HG03060 (cell line): Measurements from ENCODE around the gene ARHGEF10L.

Source experiments
- ATAC-seq: cut with Tn5 transposase; IDR thresholded peaks from one replicate; pipeline ENCODE4 v1.9.1; 2021; ENCODE audit warnings: low read depth, moderate number of reproducible peaks; ENCODE audit not compliant: unreplicated experiment

Gene ARHGEF10L

DNA sequence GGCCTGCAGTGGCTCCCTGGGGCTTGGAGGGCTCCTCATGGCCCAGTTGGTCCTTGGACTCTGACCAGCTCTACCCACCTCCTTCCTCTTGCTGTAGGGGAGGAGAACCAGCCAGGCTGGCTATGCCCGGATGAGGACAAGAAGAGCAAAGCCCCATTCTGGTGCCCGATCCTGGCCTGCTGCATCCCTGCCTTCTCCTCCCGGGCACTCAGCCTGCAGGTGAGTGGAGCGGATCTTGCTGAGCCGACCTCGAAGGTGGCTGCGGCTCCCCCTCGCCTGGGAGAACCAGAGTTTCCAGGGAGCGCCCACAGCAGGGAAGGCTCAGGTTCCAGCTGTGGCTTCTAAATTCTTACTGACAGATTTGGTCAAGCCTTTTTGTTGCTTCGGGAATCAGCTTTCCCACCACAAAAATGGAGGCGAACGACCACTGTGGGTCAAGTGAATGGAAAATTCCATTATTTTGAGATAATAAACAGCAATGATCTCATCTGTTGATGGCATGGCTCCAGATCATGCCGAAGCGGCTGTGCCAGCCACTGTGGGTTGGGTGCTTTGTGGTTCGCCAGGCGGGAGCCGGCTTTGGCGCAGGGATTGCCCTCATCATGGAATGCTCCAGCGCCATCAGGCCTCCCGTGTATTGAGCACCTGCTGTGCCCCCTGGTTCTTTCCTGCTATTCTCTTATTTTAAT lies 109.1 kb downstream of the ARHGEF10L start:
- no peak for ATAC-seq

DNA sequence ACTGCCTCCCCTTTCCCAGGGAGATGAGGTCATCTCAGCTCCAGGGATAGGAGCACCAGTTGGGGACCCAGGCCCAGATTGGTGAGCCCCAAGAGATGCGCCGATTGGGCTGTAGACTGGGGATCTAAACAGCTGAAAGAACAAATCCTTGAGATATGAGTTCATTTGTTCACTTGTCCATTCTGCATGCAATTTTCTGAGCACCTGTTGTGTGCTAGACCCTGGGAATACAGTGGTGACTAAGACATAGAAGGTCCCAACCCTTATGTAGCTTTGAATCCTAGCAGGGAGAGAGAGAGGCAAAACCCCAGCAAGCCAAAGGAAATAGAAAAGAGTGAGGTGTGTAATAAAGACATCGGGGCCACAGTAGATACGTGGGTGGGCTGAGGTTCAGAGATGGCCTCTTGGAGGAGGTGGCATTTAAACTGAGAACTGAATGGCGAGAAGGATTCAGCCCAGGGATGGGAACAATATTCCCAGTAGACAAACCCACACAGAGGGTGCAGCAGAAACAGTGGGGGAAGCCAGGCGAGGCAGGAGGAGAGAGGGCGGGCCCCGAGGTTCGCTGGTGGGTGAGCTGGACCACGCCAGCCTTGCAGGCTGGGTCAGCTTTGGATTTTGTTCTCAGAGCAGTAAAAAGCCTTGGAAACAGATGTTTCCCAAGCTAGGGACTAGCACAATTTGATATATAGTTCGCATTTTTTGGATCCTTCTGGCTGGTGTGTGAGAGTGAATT lies 110.0 kb downstream of the ARHGEF10L start:
- no peak for ATAC-seq

DNA sequence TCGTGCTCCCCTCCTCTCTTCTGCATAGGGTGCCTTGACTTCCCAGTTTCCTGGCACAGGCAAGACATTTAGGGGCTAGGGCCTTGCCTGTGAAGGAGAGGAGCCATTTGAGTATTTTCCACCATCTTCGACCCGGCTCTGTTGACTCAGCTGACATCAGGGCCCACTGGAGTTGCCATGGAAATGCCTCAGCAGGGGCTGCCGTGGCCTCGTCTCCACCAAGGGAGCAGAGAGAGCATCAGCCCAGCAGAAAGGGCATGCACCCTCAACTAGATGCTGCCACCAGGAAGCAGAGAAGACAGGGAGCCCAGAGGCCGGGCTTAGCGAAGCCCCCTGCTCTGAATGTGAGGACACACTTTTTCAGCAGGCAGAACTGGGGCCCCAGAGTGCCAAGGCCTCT lies 113.8 kb downstream of the ARHGEF10L start:
- ATAC-seq, result no peak

DNA sequence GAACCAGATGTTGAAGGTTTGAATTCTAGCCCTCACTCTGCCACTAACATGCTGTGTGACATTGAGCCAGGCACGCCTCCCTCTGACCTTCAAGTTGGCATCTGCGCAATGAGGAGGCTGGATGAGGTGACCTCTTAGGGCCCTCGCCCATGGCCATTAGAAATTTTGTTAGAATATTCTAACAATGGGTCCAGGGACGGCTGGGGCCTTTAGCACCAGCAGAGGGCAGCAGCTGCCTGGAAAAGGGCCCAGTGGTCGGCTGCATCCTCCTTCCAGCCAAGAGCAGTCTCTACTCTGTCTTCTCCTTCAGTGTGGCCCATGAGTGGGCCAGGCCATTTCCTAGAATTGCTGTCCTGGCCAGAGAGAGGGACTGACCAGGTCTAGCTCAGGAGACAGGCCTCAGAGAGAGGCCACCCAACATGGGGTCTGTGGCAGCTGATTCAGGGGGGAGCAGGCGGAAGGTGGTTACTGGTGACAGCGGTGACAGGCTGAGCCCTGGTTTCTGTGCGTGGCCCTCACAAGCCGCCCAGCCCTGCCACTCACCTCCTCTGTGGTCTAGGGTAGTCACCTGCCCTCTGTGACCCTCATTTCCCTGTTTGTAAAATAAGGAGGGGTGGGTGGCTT lies 114.3 kb downstream of the ARHGEF10L start:
- ATAC-seq, result no peak

DNA sequence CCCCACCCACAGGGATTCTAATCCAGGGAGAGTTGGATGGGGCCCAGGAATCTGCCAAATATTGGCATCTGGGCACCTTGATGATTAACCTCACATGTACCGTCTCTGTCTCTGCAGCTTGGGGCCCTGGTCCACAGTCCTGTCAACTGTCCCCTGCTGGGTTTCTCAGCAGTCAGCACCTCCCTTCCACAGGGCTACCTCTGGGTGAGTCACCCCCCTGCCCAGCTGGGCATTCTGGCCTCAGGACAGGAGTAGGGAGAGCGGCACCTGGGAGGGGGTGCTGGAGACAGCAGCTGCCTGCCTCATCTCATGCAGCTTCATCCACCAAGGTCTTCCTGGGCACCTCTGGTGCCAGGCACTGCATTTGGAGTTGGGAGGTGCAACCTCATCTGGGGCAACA lies 115.0 kb downstream of the ARHGEF10L start:
- ATAC-seq, result no peak

DNA sequence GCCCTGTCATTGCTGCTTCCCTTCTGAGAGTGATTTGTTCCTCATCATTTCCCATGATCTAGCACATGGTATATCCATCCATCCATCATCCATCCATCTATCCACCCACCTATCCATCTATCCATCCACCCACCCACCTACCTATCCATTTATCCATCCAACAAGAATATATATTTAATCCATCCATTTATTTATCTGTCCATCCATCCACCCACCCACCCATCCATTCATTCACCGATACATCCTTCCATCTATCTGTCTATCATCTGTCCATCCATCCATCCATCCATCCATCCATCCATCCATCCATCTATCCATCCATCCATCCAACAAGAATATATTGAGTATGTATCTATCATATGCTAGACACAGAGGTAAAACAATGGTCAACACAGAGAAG lies 115.7 kb downstream of the ARHGEF10L start:
- no peak for ATAC-seq

DNA sequence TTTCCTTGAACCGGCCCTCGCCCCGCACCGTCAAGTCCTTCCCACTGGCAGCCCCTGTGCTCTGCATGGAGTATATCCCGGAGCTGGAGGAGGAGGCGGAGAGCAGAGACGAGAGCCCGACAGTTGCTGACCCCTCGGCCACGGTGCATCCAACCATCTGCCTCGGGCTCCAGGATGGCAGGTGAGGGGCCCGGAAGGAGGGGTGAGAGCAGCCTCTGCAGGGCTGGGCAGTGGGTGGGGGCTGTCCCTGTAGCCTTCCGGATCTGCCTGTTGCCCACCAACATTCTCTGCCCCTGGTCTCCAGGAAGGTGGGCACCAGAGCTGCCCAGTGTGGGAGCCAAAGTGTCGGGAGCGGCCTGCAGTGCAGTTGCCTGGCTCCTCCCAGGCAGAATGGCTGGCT lies 116.4 kb downstream of the ARHGEF10L start:
- no peak for ATAC-seq

DNA sequence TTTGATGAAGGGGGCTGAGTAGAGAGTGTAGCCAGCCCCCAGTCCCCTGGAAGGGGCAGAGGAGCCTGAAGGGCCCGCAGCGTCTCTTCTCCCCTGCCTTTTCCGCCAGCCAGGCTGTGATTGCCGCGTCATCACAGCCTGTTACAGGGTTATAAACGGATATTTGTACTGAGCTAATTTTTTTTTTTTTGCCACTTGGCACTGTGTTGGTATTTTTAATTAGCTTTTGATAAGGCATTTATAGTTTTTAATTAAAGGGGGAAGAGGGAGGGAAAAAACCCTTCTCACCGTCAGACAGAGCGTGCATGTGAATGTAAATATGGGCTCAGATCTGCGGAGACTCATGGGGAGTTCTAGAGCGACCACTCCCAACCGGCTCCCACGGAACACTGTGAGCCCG lies 117.9 kb downstream of the ARHGEF10L start:
- ATAC-seq, result no peak

DNA sequence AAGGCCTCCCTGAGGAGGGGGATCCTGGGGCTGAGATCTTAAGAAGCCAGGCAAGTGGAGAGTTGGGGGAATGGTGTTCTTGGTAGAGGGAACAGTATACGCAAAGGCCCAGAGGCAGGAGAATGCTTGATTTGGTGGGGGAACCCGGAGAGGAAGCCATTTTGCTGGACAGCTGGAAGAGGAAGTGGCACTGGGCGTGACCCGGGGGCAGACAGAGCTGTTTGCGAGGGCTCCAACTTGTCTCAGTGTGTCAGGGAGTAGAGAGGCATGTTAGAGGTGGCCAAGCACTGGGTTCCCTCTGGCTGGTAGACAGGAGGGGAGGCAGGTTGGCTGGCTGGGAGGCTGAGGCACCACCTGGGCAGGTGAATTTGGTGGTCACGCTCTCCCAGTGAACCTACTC lies 119.3 kb downstream of the ARHGEF10L start:
- no peak for ATAC-seq

DNA sequence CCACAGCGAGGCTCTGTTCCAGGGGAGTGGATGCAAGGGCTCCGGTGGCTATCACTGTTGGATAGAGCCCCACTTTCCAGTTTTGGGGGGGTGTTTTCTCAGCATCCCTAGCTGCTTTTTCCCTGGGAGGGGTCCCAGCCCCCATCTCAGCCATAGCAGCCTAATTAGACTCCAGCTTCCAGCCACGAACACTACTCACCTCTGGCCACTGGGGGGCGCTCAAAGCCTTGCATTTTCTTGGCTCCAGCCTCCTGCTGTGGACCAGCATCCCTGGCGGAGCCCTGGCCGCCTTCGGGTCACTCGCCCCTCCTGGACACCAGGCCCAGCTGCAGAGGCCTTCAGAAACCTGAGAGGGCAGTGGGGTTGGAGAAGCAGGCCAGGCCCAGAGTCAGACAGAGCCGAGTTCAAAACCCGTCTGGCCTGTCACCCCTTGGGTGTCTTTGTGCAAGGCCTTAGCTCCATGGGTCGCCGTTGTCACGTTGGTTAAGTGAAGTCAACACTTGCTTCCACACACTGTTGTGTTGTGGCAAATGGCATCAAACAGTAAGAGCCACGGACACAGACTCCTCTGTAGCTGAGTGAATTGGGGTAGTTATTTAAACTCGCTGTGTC lies 122.2 kb downstream of the ARHGEF10L start:
- no peak for ATAC-seq

DNA sequence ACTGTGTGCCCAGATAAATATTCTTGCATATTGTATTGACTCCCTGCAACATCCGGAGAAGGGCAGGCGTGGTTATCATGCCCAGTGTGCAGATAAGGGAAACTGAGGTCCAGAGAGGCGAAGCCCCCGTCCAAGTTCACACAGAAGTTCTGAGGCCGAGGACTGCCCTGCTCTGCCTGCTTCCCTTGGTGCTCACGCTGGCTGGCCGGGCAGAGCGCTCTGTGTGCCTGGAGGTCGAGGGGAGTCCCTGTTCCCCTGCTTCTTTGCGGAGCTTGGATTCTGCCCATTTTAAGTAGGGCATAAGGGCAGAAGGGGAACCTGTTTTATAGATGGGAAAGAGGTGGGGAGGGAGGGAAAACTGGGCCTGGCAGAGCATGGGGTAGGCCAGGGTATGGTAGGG lies 122.8 kb downstream of the ARHGEF10L start:
- ATAC-seq, result no peak

DNA sequence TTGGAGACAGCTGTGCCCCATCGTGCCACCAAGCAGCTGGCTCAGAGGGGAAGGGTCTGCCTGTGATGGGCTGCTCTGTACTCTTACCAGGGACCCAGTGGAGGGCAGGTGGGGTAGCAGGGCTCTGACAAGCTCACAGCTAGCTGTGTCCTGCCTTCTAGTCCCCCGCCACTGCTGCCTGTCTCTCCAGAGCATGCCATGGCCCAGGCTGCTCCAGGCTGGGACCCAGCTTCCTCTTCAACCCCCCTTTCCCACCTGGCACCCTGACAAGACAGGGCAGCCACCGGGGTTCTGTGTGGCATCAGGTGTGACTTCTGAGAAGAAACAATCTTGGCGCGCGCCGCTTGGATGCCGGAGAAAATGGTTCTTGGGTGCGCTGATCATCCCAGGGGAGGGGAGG lies 123.3 kb downstream of the ARHGEF10L start:
- ATAC-seq, result no peak

DNA sequence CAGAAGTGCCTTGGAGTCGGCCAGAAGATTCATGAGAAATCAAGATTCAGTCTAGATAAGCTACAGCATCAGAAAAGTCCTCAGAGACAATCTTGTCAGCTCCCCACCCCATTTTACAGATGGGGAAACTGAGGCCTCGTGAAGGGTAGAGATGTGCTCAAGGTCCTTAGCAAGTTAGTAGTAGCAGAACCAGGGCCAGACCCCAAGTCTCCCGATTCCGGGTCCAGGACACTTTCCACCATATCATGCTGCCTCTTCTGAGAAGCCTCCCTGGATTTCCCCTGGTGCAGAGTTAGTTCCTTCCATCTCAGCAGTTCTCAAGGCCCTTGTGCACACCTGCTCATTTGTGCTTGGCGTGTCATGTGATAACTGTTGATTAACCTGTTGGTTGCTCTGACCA lies 124.1 kb downstream of the ARHGEF10L start:
- ATAC-seq, result no peak

DNA sequence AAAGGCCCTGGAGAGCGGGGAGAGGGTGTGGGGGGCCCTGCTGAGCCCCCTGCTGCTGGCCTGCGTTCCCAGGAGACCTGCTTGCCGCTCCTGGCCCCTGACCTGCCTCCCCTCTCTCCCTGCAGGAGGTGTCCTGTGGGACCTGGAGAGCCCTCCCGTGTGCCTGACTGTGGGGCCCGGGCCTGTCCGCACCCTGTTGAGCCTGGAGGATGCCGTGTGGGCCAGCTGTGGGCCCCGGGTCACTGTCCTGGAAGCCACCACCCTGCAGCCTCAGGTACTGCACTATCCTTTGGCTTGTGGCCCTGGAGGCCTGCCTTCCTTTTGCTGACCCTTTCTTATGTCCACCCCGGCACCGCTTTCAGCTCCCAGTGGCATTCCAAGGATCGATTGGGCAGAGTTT lies 124.8 kb downstream of the ARHGEF10L start:
- no peak for ATAC-seq

DNA sequence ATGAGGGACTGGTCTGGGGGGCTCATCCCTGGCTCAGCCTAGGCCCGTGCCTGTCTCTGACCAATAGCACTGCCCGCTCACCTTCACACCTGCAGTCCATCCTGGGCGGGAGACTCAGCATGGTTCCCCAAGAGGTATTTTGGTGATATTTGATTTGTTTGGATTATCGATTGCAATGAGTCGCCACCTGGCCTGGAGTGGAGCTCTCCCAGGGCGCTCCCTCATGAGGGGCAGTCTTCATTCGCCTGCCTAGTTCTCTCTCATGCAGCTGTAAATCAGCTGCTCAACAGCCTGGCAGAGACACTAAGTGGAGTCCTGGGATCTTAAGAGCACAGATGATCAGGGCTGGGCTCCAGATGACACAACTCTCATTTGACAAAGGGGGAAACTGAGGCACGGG lies 125.6 kb downstream of the ARHGEF10L start:
- no peak for ATAC-seq

DNA sequence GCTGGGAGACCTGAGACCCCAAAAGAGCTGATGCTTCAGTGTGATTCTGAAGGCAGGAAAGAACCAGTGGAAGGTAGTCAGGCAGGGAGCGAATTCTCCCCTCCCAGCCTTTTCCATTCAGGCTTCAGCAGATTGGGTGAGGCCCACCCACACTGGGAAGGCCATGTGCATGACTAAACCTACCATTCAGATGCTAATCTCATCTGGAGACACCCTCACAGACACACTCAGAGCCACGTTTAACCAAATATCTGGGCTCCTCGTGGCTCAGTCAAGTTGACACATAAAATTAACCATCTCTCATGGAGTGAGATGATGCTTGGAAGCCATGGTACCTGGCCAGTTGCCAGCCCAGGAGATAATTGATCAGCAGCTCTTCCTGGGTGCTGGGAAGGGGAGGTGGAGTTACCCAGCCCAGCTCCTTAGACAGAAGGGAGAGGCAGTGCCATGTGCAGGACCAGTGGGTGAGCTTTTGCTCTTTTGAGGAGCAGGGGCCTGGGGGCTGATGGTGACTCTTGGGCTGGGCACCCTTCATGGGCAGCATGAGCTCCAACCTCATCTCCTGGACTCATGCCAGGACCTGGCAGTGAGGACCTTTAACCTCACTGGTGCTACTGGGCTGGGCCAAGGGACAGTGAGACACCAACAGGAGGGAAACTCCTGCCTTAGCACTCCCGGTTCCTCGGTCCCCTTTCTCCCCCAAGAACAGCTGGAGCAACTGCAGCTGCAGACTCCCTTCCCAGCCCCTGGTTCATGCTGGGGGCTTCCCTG lies 126.6 kb downstream of the ARHGEF10L start:
- ATAC-seq, result no peak

DNA sequence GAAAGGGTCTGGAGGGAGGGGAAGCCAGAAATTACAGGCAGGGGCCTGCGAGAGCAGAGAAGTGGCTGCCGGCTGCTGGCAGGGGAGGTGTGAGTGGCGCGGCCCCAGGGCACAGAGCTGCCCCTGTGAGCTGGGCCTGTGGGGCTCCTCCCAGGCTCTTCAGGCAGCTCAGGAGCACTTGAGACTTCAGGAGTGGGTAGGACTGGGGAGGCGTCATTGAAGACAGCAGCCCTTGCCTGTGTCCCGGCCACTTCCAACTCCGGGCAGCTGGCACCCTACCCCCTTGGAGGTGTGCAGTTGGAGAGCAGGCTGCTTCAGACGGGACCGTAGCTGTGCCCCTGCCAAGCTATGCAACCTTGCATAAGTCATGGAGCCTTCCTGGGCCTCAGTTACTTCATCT lies 128.1 kb downstream of the ARHGEF10L start:
- ATAC-seq, result no peak

DNA sequence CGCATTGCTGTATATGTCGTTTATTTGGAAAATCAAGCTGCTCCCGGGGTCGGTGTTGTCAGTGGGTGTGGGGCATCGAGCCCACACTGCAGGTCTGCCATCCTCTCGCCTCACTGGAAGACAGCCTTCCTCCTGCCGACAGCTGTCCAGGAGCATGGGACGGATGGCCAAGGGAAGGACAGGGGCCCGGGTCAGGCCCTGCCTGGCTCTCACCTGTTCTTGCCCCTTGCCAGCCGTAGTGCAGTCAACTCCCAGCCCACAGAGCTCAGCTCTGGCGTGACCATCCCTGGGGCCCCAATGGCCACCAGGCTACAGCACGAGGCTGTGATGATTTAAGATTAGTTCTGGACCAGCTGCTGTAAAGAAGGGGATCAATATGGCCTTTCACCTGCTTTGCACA lies 128.7 kb downstream of the ARHGEF10L start:
- ATAC-seq, result no peak

DNA sequence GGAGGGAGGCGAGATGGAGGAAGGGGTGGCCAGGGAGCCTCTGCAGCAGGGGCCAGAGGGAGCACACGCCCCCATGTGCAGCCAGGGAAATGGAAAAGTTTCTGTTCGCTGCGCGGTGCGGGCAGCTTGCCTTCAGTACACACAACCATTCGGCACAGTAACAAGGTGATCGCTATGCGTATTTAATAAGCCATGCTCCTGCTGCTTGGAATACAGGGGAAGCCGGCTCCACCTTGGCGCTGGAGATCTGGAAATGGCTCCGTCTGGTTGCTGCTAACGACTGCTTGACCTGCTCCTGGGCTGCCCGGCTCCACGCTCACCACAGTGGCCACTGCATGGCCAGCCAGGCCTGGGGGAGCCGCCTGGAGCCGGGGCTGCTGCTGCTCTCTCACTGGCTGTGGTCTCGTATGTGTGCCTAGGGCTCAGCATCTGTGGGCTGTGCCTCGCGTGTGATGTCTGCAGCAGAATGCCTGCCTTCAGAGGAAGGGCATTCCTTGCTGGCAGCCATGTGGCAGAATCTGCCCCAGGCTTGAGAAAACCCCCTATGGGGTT lies 129.2 kb downstream of the ARHGEF10L start:
- no peak for ATAC-seq

DNA sequence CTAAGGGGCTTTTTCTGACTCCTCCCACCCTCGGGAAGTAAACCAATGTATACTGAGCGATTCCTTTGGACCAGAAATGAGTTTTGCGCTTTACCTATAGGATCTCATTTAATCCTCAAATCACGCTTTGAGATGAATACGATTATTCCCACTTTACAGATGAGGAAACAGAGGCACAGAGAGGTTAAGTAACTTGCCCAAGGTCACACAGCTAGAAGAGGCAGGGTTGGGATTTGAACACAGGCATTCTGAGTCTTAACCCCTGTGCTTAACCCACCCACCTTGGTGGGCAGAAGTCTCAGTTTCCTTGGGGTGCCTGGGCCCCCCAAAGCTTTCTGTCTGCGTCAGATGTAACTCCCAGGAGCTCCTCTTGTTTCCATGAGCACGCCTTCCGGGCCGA lies 129.8 kb downstream of the ARHGEF10L start:
- ATAC-seq, result no peak
